Astrocyte (in vitro differentiated cells and primary cell): Measurements from ENCODE around the gene AREG.

Experiments used
- CTCF ChIP-seq: IDR thresholded peaks from 2 replicates; pipeline ENCODE4 v1.5.1; 2011; ENCODE audit warnings: low read depth, mild to moderate bottlenecking, inconsistent platforms, low read length, moderate library complexity; ENCODE audit not compliant: insufficient read depth
- EZH2 ChIP-seq: IDR thresholded peaks from 2 replicates; pipeline ENCODE4 v1.6.1; 2012; ENCODE audit warnings: mild to moderate bottlenecking, low read length, inconsistent platforms; ENCODE audit not compliant: insufficient read depth

DNA sequence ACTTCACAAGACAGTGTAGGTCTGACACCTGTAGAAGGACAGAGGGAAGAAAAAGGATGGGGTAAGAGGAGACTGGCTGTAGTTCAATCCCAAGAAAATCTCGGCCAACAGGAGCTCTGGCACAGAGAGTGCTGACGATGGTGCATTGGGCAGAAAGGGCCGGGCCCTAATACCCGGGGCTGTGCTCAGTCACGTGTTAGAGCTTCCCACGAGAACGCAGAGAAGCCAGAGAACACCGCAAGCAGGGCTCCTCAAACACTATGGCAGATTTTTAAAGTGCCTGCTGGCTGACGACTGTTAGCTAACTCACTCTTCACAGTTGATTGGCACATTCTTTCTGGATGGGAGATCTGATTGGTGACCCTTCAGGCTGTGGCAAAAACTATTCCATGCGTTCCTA is 44.5 kb upstream of the AREG start:
- TF ChIP-seq CTCF (no peak), EZH2 (no peak)
